ENCODE results near the gene TMOD2.

Gene TMOD2

GRCh38 chr15:51828621-51829375 is 77.4 kb downstream of the TMOD2 start:
- DNase-seq, result peak; percentile 40

- peak; percentile 88 for DNase-seq
Measured at GRCh38 chr15:51829376-51830275, 78.2 kb downstream of the TMOD2 start, which contains the start of gene TMOD3. TMOD3 (plus strand) TSS chr15:51829653; CDS start chr15:51862885, 33,232 bp downstream.

DNA sequence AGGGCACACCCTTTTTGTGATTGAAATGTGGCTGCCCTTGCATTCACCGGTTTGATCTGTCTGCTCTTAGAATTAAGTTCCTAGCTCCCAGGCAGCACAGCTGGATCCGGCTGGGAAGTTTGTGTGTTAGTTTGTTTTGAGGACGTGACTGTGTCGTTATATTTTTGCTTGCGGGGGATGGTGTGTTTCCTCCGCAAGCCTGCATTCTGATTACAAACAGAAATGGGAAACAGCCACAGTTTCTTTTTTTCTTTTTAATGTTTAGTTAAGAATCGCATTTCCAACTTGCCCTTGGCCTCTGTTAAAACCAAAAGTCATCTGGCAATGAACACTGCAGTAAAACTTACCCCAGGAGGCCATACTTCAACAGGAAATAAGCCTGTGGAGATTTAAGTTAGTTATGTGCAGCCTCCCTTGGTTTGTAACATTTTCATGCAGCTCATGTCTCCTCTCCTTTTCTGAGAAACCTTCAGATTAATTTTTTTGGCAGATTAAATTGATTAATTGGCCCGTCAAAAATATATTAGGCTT is 78.9 kb downstream of the TMOD2 start:
- DNase-seq, result peak; percentile 17

DNA sequence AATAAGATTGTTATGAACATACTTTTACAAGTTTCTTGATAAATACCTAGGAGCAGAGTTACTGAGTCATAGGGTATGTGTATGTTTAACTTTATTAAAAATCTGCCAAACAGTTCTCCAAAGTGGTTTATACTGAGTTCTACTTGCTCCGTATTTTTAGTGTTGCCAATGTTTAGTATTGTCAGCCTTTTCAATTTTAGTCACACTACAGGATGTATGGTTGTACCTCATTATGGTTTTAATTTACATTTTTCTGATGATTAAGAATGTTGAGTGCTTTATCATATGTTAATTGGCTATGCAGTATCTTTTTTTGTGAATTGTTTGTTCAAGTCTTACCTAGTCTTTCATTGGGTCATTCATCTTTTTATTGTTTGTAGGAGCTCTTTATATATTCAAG is 82.4 kb downstream of the TMOD2 start:
- DNase-seq, result no peak

DNA sequence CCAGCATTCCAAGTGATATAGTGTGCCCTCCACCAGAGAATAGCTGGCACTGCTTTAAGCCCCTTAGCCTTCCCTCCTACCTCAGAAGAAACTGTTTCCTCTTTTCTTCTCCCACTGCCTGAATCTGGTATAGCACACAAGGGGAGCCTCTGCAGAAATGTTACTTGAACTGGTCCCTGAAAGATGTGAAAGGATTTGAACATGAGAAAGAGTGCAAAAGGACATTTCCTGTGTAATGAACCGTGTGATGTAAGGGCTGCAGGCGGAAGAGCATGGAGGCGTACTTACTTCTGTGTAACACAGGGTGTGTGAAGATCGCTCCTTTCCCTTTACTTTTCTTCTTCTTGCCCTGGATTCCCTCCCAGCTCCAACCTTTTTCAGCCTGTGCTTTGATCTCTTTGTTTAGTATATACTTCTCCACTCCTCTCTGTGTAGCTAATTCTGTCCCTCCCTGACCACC is 86.4 kb downstream of the TMOD2 start:
- DNase-seq, result no peak

GRCh38 chr15:51838270-51838669 is 86.9 kb downstream of the TMOD2 start:
- no peak for DNase-seq

DNA sequence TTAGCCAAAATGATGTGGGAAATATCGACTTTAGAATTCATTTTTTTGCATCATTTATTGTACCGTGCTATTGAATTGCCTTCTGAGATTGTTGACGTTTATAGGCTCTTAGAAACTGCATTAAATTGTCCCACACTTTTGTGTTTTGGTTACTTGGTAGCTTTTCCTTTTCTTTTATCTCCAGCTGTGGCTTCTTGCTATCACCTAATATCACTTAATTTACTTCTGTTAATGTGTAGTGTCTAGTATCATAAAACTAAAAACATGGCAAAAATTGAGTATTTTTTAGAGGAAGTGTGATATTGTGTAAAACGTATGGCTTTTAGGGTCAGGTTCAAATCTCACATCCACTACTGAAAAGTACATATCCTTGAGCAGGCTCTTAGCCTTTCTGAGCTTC is 89.3 kb downstream of the TMOD2 start:
- DNase-seq, result no peak

GRCh38 chr15:51841406-51842040 is 90.1 kb downstream of the TMOD2 start:
- no peak for DNase-seq

DNA sequence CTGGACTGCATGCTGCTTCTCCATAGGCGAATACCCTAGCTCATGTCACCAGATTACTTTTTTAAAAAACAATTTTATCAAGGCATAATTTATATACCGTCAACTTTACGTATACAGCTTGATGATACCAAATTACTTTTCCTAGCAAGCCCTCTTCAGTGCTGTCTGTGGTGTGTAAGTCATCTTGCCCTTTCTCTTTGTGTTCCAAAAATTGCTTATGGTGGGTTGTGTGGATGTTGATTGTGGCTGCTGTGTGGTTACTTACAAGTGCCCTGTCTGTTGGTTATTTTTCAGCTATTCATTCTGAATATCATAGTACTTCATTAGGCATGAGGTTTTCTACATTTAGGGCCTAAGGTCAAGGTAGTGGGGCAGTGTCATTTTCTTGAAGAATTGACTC is 90.9 kb downstream of the TMOD2 start:
- DNase-seq, result no peak

DNA sequence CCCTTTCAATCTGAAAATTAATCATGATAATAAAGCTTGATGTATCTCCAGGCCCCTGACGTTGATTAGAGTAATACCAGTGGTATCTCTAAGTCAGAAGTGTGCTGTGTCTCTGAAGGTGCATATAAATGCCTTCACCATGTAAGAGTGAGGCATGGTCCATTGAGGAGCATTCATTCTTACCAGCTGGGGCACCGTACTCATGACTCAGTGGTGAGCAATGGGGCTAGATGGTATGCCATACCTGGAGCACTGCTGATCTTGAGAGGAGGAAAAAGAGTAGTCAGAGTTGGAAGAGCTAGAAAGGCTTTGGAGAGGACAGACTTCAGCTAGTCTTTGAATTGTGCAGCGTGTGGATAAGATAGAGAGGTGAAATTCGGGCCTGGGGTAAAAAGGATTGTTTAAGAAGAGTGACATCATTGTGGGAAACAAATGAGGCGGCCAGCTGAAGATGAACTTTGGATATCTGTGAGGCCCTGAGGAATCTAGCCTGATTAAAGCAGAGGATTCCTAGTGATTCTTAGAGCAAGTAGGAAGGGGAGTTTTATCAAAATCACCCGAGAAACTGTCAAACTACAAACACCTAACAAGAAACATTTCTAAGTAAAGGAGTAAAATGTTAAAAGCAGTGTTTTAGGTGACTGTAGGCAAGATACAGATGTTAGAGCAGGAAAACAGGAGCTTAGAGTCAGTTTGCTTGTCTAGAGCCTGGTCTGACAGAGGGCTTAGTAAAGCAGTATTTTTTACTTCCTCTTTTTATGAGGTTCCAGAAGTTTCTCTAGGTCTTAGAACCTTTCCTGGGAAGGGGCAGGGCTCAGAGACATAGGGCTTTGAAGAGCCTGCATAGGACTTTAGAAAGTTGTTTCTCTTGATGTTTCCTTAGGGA is 91.7 kb downstream of the TMOD2 start:
- peak; percentile 31 for DNase-seq

DNA sequence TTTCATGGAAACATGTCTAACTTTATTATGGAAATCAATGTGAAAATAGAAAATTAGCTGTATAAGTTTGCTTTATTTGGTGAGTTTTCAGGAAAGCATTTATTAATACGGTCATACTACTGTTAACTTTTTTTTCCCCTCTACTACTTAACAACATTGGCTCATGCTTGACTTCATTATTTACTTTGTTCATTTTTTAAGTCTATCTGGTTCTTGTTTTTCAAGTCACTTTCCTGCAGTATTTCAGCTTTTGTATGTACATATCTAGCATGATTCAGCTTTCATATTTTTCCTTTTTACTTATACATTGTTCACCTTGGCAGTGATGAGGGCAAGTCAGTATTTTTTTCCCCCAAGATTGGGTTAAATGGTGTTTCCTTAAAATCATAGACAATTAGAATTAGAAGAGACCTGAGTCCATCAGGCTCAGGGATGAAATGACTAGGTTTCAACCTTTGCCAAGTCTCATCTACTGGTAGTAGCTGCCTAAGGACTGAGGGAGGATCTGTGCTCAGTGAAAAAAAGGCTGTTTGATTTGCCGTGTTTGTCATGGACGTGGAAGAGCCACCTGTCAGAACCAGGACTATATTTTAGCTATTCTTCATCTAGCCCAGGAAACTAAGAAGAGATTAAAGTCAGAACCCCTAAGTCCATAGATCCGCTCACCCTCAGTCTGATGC is 93.5 kb downstream of the TMOD2 start:
- no peak for DNase-seq

DNA sequence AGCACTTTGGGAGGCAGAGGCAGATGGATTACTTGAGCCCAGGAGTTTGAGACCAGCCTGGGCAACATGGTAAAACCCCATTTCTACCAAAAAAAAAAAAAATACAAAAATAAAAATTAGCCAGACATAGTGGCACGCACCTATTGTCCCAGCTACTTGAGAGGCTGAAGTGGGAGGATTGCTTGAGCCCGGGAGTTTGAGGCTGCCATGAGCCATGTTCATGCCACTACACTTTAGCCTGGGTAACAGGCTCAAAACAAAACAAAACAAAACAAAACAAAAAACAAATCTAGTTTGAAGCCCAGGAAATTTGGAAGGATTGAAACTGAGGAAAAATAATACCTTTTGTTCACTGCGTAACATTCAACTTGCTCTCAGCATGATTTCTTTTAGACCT is 94.7 kb downstream of the TMOD2 start:
- DNase-seq, result no peak

- DNase-seq, result peak; percentile 72
Measured at GRCh38 chr15:51846463-51847230, 95.2 kb downstream of the TMOD2 start.

GRCh38 chr15:51848811-51849210 is 97.4 kb downstream of the TMOD2 start:
- DNase-seq, result no peak

- DNase-seq, result peak; percentile 32
Measured at GRCh38 chr15:51849860-51850259, 98.5 kb downstream of the TMOD2 start.

DNA sequence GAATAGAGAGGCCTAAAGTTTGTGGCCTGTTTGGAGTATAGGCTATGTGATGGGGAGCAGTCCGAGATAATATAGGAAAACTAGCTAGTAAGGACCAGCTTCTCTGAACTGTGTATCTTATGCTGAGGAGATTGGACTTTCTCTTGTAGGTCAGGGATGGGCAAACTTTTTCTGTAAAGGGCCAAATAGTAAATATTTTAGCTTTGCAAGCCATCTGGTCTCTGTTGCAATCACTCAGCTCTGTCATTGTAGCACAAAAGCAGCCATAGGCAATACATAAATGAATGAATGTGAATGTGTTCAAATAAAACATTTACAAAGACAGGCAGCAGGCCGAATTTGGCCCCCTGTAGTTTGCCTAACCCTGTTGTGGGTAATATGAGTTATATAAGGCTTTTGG is 102.6 kb downstream of the TMOD2 start:
- no peak for DNase-seq

GRCh38 chr15:51855612-51856011 is 104.2 kb downstream of the TMOD2 start:
- no peak for DNase-seq

DNA sequence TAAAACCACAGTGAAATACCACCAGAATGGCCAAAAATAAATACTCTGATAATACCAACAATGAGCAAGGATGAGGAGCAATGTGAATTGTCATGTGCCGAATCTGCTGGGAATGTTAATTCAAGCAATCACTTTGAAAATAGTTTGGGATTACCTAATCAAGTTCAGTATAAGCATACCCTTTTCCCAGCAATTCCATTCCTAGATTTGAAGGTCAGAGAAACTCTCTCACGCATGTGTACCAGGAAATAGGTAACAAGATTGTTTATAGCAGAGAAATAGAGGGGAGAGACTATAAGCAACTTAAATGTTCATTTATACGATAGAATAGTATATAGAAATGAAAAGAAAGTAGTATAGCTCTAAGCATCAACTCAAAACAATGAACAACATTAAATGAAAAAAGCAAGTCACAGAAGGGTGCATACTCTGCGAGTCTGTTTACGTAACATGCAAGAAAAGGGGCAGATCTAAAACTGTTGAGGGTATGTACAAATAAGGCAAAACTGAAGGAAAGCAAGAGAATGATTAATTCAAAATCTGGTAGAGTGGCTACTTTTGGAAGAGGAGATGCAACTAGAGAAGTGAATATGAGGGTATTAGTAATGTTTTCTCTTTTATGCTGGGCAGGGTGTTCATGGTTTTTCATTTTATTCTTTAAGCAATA is 105.5 kb downstream of the TMOD2 start:
- no peak for DNase-seq

DNA sequence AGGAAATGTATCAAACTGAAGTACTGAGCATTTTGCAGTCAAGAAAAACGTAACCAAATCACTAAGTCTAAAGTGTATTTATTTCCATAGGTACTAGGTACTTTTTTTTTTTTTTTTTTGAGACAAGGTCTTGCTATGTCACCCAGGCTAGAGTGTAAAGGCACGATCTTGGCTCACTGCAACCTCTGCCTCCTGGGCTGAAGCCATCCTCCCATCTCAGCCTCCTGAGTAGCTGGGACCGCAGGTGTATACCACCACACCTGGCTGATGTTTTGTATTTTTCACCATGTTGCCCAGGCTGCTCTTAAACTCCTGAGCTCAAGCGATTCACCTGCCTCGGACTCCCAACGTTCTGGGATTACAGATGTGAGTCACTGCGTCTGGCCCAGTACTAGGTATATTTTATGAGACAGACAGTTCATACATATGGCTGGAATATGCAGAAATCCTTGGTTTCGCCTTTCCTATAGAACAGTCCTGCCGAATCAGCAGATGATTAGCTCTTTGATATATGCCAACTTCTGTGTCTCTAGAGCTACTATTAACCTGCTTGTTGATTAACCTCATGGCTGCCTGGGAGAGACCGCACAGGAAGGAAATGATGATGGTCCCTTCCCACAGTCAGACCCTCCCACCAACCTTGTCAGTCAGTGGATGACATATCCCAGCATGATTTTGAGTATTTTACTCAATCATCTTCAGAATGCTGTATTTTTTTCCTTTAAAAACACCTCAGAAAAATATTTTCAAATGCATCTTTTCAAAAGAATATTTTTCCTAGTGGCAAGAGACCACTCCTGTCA is 110.4 kb downstream of the TMOD2 start:
- DNase-seq, result peak; percentile 36

All from fibroblast of upper back skin (primary cell).